ENCODE results near the gene SCN4A.
"Not testable (repeated sequence)": the region's sequence is repeated elsewhere in the genome, so short reads cannot be mapped to it uniquely, and the experiment has no call there.

DNA sequence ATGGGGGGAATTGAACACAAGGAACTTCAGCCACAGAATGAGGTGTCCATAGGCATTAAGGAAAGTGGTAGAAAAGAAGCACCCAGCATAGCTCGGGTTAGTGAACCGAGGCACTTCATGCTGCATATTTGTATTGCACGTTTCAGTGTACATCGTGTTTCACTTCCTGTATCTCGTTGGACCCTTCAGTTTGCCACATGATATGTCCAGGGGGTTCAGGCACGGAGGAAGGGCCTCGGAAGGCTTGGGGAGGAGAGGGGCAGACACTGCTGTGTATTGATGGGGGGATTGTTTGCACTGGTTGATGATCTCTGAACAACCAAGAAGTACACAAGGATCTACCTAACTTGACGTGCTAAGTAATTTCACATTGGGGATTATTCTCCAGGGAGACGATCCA is 50.3 kb downstream of the SCN4A start:
- not testable (repeated sequence) for TF ChIP-seq EZH2 (IDR thresholded peaks at IDR 0.05; ENCODE audit: insufficient read depth, low read length)
- TF ChIP-seq, protein P1, sequence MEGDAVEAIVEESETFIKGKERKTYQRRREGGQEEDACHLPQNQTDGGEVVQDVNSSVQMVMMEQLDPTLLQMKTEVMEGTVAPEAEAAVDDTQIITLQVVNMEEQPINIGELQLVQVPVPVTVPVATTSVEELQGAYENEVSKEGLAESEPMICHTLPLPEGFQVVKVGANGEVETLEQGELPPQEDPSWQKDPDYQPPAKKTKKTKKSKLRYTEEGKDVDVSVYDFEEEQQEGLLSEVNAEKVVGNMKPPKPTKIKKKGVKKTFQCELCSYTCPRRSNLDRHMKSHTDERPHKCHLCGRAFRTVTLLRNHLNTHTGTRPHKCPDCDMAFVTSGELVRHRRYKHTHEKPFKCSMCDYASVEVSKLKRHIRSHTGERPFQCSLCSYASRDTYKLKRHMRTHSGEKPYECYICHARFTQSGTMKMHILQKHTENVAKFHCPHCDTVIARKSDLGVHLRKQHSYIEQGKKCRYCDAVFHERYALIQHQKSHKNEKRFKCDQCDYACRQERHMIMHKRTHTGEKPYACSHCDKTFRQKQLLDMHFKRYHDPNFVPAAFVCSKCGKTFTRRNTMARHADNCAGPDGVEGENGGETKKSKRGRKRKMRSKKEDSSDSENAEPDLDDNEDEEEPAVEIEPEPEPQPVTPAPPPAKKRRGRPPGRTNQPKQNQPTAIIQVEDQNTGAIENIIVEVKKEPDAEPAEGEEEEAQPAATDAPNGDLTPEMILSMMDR (IDR thresholded peaks at IDR 0.05; ENCODE audit: insufficient read depth, low read depth, low read length): not testable (repeated sequence)

Data from astrocyte (in vitro differentiated cells and primary cell).